ENCODE measurements around the gene DHX40. TPM values are rescaled to one million over a fixed set of nuclear protein-coding genes. Genes with fewer than 3 reads are reported as not detected.

Gene DHX40
- total and polyA plus RNA-seq, 8 donors: 6.6 to 21.2 (median 15.7) TPM

GRCh38 chr17:59619298-59620063, 54.1 kb downstream of the DHX40 start, which contains the start of gene CLTC:
CLTC (plus strand) TSS chr17:59619895; CDS start chr17:59620132, 237 bp downstream.
- ATAC-seq (peak; percentile 89 to 93 (median 90)), DNase-seq (peak; percentile 88 to 94 (median 91)), FAIRE-seq (no peak)
- 0% methylated on average over 49 to 65 of the region's 65 CpGs for WGBS, 2 donors
- Histone ChIP-seq H3K9me3 (no peaks in the 10 kb centered on the region), H3K4me1 (peaks cover 8 to 40% (median 27%) of the 10 kb centered on the region in 3 donors), H3K27ac (peak within 1 kb of the TSS; percentile 92 to 99 (median 96)), H3K4me3 (peak within 1 kb of the TSS; percentile 78 to 92 (median 82)), H3K36me3 (no peaks in the 10 kb centered on the region), H3K27me3 (no peaks in the 10 kb centered on the region)
- intact Hi-C loops (cut with DNase I): no loop called here
- no peak for TF ChIP-seq CTCF (IDR thresholded peaks at IDR 0.05)

DNA sequence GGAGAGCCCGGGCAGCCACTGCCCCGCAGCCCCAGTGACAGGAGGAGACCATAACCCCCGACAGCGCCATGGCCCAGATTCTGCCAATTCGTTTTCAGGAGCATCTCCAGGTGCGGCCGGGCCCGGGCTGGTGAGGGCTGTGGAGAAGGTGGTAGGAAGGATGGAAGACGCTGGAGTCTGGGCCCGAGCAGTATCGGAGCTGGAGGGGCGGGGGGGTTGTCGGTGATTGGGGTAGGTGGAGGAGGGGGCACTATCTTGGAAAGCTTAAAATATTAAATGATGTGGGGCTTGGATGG, 54.6 kb downstream of the DHX40 start:
- Histone ChIP-seq H3K27ac (peak overlapping the region; percentile 92 to 99 (median 96)), H3K9me3 (no peaks in the 10 kb centered on the region), H3K4me3 (peak overlapping the region; percentile 78 to 92 (median 82)), H3K36me3 (no peaks in the 10 kb centered on the region), H3K4me1 (peaks cover 8 to 45% (median 27%) of the 10 kb centered on the region in 3 donors), H3K27me3 (no peaks in the 10 kb centered on the region)
- DNase-seq (no peak), ATAC-seq (peak in 1 of 4 donors; percentile 6), FAIRE-seq (no peak)
- intact Hi-C loops (cut with DNase I): no loop called here
- TF ChIP-seq CTCF (IDR thresholded peaks at IDR 0.05): no peak
- WGBS, 2 donors: 0% methylated on average over 10 to 13 of the region's 13 CpGs

DNA sequence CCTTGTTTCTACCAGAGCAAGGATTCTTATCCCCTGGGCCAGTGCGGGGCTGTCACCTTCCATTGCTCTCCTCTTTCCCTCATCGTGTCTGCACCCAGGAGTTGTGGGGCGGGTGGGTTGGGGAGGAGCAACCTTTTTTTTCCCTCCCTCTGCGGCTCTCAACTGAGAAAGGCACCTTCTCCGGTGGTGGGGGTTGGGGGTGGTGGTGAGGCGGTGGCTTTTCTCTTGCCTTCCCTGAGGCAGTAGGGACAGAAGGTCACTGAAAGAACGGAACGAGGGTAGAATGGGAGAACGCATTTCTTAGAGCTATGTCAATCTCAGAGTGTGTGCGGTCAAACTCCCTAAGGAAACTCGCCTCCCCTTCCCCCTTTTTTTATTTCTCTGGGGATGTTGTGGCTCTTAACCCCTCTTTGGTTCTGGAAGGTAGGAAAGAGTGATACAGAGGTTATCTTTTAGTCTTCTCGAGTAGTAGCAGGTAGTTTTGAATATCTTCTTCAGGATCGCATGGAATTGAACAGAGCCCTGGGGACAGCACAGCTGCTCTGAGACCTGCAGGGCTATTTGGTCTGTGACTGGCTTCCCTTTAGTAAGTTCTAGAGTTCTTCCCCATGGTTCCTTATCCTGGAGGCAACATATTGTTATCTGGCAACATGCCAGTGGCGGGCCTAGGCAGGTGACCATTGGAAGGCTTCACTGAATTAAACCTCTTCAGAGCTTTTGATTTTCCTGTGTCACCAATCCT, 55.3 kb downstream of the DHX40 start:
- peak overlapping the region; percentile 78 to 92 (median 82) for H3K4me3 ChIP-seq
- DNase-seq: peak; percentile 41 to 70 (median 58)
- ATAC-seq: peak in 3 of 4 donors; percentile 9 to 15 (median 11)
- no peaks in the 10 kb centered on the region for H3K9me3 ChIP-seq
- intact Hi-C loops (cut with DNase I): no loop called here
- no peak for TF ChIP-seq CTCF (IDR thresholded peaks at IDR 0.05)
- 1% methylated on average over 14 of the region's 14 CpGs for WGBS, 2 donors
- no peak for FAIRE-seq
- H3K36me3 ChIP-seq: no peaks in the 10 kb centered on the region
- H3K27me3 ChIP-seq: no peaks in the 10 kb centered on the region
- peak overlapping the region; percentile 30 to 99 (median 96) for H3K27ac ChIP-seq
- peaks cover 8 to 49% (median 27%) of the 10 kb centered on the region in 3 donors for H3K4me1 ChIP-seq

- peak overlapping the region in 2 of 4 donors; percentile 78 to 84 for H3K4me3 ChIP-seq
- DNase-seq (no peak), FAIRE-seq (no peak), ATAC-seq (no peak)
- no peaks in the 10 kb centered on the region for H3K27me3 ChIP-seq
- H3K4me1 ChIP-seq: peaks cover 8 to 58% (median 29%) of the 10 kb centered on the region in 3 donors
- no peak for TF ChIP-seq CTCF (IDR thresholded peaks at IDR 0.05)
- intact Hi-C loops (cut with DNase I): no loop called here
- 13 to 19% methylated on average over 4 of the region's 4 CpGs for WGBS, 2 donors
- no peaks in the 10 kb centered on the region for H3K36me3 ChIP-seq
- no peaks in the 10 kb centered on the region for H3K9me3 ChIP-seq
- peak overlapping the region in 1 of 4 donors; percentile 98 for H3K27ac ChIP-seq
Observed at GRCh38 chr17:59621771-59622170, 56.4 kb downstream of the DHX40 start.

Measured in pancreas (tissue), 10 donors.